K562 (cell line): ENCODE results near the gene GAB2.

Source experiments
- CHCHD3 ChIP-seq: fragments of 250-450 bp; sonication (Bioruptor Pico); IDR thresholded peaks from 2 replicates; pipeline ENCODE4 v2.1.2; 2022; ENCODE audit warnings: mild to moderate bottlenecking
- FIP1L1 ChIP-seq: fragments of 200-400 bp; formaldehyde crosslinking; IDR thresholded peaks from 2 replicates; pipeline ENCODE4 v1.6.1; 2018; ENCODE audit warnings: mild to moderate bottlenecking, low read depth, low read length; ENCODE audit not compliant: poor library complexity, severe bottlenecking
- KDM1A ChIP-seq, 2 experiments: fragments of 450-650 bp; IDR thresholded peaks; 2 replicates each; pipeline ENCODE4 v1.6.1; 2016; ENCODE audit warnings: mild to moderate bottlenecking in 2 of 2
- ZNF197 ChIP-seq: fragments of 200-800 bp; sonication (Bioruptor generic); IDR thresholded peaks from 2 replicates; pipeline ENCODE4 v1.6.1; 2016; ENCODE audit warnings: low read depth, missing genetic modification characterization, missing compliant biosample characterization
- ZNF79 ChIP-seq: fragments of 250-450 bp; sonication (Bioruptor Pico); IDR thresholded peaks from 2 replicates; pipeline ENCODE4 v1.4.0; 2020; ENCODE audit warnings: low read depth, mild to moderate bottlenecking, moderate library complexity
- TF ChIP-seq, protein P1 (sequence below): sonication (generic); formaldehyde crosslinking; IDR thresholded peaks from 2 replicates; pipeline ENCODE4 v1.8.0; 2022; ENCODE audit warnings: mild to moderate bottlenecking, low read depth, missing genetic modification reagents
- TF ChIP-seq, protein P2 (sequence below): sonication (generic); formaldehyde crosslinking; IDR thresholded peaks from 2 replicates; pipeline ENCODE4 v1.5.0; 2020; ENCODE audit warnings: missing genetic modification reagents
- TF ChIP-seq, protein P3 (sequence below), 3 experiments: IDR thresholded peaks in 2 of 3; conservative IDR thresholded peaks in 1 of 3; 2 replicates each; pipeline ENCODE4 v1.5.1; 2011 to 2012; ENCODE audit warnings: low read length in 3 of 3, mild to moderate bottlenecking in 3 of 3, control low read depth in 2 of 3, improper control_type of control experiment in 1 of 3, inconsistent platforms in 1 of 3, low read depth in 1 of 3, mixed read lengths in 1 of 3, moderate library complexity in 1 of 3; ENCODE audit not compliant: insufficient read depth in 2 of 3
- TF ChIP-seq, protein P4 (sequence below): sonication (generic); formaldehyde crosslinking; IDR thresholded peaks from 2 replicates; pipeline ENCODE4 v1.8.0; 2023; ENCODE audit warnings: mild to moderate bottlenecking, missing genetic modification reagents

DNA sequence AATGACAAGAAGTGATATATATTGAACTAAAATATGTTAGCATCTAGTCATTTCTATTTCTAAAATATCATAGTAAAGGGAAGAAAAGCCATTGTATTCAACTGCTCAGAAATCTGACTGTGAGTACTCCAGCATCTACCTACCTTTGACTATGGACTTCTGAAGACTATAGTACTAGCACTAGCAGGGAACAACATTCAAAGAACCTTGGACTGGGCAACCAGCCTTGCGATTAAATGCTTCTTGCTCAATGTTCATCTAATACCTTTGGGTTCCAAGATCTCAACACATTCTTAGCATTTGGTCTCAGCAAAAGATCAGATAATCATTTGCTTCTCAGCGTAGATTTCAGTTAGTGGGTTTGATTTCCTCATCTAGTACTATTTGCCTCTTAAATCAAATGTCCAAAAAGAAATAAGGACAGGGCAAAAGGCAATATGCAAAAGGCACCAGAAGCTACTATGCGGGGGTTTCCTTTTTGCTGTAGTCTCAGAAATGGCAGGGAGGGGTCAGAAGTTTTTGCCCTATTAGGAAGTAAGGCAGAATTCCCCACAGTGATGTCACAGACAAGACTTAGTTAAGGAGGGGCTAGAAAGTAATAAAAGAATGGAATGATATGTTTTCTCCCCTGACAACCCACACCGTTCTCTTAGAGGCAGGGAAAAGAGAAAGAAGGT, 80.6 kb downstream of the GAB2 start:
- TF ChIP-seq, protein P1, sequence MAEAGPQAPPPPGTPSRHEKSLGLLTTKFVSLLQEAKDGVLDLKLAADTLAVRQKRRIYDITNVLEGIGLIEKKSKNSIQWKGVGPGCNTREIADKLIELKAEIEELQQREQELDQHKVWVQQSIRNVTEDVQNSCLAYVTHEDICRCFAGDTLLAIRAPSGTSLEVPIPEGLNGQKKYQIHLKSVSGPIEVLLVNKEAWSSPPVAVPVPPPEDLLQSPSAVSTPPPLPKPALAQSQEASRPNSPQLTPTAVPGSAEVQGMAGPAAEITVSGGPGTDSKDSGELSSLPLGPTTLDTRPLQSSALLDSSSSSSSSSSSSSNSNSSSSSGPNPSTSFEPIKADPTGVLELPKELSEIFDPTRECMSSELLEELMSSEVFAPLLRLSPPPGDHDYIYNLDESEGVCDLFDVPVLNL (CRISPR knock-in tag) = no peak
- TF ChIP-seq ZNF197 (CRISPR knock-in tag) (no peak), CHCHD3 (CRISPR knock-in tag) (no peak), FIP1L1 (no peak), KDM1A (IDR thresholded peaks at IDR 0.05) (no peak), ZNF79 (CRISPR knock-in tag) (no peak)
- TF ChIP-seq, protein P2, sequence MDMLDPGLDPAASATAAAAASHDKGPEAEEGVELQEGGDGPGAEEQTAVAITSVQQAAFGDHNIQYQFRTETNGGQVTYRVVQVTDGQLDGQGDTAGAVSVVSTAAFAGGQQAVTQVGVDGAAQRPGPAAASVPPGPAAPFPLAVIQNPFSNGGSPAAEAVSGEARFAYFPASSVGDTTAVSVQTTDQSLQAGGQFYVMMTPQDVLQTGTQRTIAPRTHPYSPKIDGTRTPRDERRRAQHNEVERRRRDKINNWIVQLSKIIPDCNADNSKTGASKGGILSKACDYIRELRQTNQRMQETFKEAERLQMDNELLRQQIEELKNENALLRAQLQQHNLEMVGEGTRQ = no peak
- TF ChIP-seq, protein P3, sequence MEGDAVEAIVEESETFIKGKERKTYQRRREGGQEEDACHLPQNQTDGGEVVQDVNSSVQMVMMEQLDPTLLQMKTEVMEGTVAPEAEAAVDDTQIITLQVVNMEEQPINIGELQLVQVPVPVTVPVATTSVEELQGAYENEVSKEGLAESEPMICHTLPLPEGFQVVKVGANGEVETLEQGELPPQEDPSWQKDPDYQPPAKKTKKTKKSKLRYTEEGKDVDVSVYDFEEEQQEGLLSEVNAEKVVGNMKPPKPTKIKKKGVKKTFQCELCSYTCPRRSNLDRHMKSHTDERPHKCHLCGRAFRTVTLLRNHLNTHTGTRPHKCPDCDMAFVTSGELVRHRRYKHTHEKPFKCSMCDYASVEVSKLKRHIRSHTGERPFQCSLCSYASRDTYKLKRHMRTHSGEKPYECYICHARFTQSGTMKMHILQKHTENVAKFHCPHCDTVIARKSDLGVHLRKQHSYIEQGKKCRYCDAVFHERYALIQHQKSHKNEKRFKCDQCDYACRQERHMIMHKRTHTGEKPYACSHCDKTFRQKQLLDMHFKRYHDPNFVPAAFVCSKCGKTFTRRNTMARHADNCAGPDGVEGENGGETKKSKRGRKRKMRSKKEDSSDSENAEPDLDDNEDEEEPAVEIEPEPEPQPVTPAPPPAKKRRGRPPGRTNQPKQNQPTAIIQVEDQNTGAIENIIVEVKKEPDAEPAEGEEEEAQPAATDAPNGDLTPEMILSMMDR (IDR thresholded peaks at IDR 0.05 in 2 of 3, conservative IDR thresholded peaks at IDR 0.05 in 1 of 3; ENCODE audit: insufficient read depth in 2 of 3, low read depth in 1 of 3, low read length in 3 of 3) = no peak
- TF ChIP-seq, protein P4, sequence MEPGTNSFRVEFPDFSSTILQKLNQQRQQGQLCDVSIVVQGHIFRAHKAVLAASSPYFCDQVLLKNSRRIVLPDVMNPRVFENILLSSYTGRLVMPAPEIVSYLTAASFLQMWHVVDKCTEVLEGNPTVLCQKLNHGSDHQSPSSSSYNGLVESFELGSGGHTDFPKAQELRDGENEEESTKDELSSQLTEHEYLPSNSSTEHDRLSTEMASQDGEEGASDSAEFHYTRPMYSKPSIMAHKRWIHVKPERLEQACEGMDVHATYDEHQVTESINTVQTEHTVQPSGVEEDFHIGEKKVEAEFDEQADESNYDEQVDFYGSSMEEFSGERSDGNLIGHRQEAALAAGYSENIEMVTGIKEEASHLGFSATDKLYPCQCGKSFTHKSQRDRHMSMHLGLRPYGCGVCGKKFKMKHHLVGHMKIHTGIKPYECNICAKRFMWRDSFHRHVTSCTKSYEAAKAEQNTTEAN (CRISPR knock-in tag) = no peak
